22Rv1 (cell line): ENCODE data around the gene DNHD1.

Experiments used
- H3K27ac ChIP-seq: fragments of 450-650 bp; 2 replicates; pipeline ENCODE4 v1.5.1; 2017
- CTCF ChIP-seq: fragments of 450-650 bp; IDR thresholded peaks from 2 replicates; pipeline ENCODE4 v1.5.1; 2017; ENCODE audit warnings: mild to moderate bottlenecking
- ZFX ChIP-seq: fragments of 450-650 bp; IDR thresholded peaks from 2 replicates; pipeline ENCODE4 v1.6.1; 2017; ENCODE audit warnings: antibody characterized with exemption, borderline replicate concordance

Gene DNHD1

GRCh38 chr11:6608726-6609501 is 111.8 kb downstream of the DNHD1 start:
- no peak overlapping the region; the same call in 1 of the 2 replicates for H3K27ac ChIP-seq
- TF ChIP-seq CTCF (no peak), ZFX (no peak)

- peak overlapping the region; percentile 98; the same call in 1 of the 2 replicates for H3K27ac ChIP-seq
- TF ChIP-seq ZFX (no peak), CTCF (no peak)
Observed at GRCh38 chr11:6609502-6610015, 112.5 kb downstream of the DNHD1 start.

- no peak for TF ChIP-seq CTCF
- no peak for TF ChIP-seq ZFX
- peak overlapping the region; percentile 98 for H3K27ac ChIP-seq
Observed at GRCh38 chr11:6610591-6610990, 113.5 kb downstream of the DNHD1 start.

GRCh38 chr11:6611092-6611962 is 114.2 kb downstream of the DNHD1 start:
- peak overlapping the region; percentile 98 for H3K27ac ChIP-seq
- no peak for TF ChIP-seq ZFX
- no peak for TF ChIP-seq CTCF

- peak overlapping the region; percentile 98 for H3K27ac ChIP-seq
- TF ChIP-seq CTCF, result no peak
Observed at GRCh38 chr11:6611963-6612212, 114.8 kb downstream of the DNHD1 start.

GRCh38 chr11:6612213-6613041 is 115.3 kb downstream of the DNHD1 start, which contains the start of gene TAF10:
Gene TAF10, minus strand, starts transcription at chr11:6612216. Its CDS starts 27 bp downstream, at chr11:6612189.
- peak within 1 kb of the TSS; percentile 98 for H3K27ac ChIP-seq
- TF ChIP-seq ZFX (no peak), CTCF (peak; percentile 71)
